Stimulated activated CD8-positive, alpha-beta memory T cell treated with anti-CD3 and anti-CD28 coated beads, Interleukin-7, amount 100 ng/mL, for 1 hour (primary cell): ENCODE measurements around the gene LCLAT1.
"Not testable (repeated sequence)": the region's sequence is repeated elsewhere in the genome, so short reads cannot be mapped to it uniquely, and the experiment has no call there.

Experiments
- DNase-seq, 2 donors: peaks; one replicate each; pipeline ENCODE4 v3.0.0-alpha.2; 2020; ENCODE audit warnings: low read depth in 2 of 2

LCLAT1 gene

DNA sequence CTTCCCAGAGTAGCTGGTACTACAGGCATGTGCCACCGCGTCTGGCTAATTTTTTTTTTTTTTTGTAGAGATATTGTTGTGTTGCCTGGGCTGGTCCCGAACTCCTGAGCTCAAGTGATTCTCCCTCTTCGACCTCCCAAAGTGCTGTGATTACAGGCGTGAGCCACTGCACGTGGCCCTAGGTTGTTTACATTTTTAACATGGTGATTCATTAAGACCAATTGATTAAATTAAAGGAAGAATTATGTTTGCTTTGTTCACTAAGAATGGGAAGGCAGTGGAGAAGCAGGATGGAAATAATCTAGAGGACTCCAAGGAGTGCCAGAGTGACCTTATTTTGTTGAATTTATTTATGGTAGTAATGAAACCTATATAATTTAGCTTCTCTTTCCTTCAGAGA lies 7.5 kb downstream of the LCLAT1 start:
- no peak for DNase-seq

GRCh38 chr2:30455114-30455738 lies 8.2 kb downstream of the LCLAT1 start:
- no peak for DNase-seq

DNA sequence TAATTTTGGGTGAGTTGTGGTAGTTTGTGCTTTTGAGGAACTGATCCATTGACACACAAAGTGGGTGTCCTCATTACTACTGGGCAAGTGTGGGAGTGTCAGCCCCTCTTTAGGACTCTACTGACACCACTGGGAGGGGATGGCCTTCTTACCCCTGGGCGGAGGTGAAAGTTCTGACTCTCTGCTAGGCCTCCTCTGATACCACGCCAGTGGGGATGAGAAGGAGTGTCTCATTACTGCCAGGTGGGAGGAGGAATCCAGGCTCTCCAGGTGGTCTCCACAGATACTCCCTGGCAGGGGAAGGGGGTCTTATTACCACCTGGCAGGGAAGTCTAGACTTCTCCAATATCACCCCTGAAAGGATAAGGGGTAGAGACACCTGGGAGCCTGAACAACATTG lies 9.1 kb downstream of the LCLAT1 start:
- no peak for DNase-seq

DNA sequence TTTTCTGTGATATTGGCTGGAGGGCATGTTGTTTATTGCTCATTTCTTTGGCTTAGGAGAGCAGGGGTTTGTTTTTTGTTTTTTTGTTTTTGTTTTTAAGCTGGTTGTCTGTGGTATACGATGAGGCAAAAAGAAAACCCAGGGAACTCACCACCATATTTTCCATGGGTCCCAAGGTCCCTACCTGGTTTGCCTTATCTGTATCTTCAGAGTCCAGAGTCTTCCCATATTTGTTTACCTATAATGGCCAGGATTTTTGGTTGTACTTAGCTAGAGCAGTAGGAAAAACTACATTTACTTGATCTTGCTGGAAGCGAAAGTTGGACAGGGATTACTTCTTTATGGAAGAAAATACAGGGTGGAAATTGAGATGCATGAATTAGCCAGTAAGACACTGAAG lies 9.5 kb downstream of the LCLAT1 start:
- no peak for DNase-seq

DNA sequence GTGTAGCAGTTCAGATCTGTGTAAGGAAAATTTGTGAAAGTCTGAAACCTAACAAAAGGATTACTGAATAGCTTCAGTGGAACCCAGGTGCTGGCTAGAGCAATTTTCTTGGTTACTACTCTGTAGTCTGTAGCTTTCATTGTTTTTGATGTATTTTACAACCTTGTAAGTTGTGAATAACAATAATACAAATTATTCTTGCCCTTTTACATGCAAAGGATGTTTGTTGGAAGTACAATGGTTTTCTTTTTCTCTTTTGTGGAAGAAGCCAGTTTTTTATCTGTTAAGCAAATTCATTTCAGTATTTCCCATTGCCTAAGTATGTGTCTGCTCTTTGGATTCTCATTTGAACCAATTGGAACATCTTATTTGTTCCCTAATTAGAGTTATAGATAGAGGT lies 10.2 kb downstream of the LCLAT1 start:
- no peak for DNase-seq

DNA sequence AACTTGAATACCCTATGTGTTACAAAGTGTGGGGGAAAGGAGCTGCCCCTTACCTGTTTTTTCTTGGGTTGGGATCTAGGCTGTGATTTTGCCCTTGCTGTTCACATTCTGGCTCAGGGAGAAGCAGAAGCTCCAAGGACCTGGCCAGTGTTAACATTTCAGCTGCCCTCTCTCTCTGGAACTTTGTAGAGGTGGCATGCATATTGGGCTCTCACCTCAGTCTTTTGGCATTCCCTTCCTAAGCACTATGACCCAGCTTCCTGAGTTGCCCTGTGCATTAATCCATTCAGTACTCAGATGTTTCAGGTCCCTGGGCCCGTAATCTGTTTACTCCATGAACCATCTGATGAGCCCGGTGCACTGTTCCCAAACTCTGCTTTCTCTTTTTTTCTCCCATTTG lies 12.1 kb downstream of the LCLAT1 start:
- DNase-seq, result no peak

GRCh38 chr2:30462131-30462857 lies 15.2 kb downstream of the LCLAT1 start:
- no peak for DNase-seq

DNA sequence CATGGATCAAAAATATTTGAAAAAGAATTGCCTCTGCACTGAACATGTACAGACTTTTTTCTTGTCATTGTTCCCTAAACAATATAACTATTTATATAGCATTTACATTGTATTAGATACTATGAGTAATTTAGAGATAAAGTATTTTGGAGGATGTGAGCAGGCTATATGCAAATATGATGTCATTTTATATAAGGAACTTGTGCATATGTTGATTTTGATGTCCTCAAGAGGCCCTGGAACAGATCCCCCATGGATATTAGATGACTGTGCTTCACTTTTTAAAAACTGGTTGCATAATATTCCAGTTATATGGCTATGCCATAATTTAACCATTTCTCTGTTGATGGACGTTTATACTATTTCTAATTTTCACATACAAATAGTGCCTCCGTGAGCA lies 16.5 kb downstream of the LCLAT1 start:
- no peak for DNase-seq

DNA sequence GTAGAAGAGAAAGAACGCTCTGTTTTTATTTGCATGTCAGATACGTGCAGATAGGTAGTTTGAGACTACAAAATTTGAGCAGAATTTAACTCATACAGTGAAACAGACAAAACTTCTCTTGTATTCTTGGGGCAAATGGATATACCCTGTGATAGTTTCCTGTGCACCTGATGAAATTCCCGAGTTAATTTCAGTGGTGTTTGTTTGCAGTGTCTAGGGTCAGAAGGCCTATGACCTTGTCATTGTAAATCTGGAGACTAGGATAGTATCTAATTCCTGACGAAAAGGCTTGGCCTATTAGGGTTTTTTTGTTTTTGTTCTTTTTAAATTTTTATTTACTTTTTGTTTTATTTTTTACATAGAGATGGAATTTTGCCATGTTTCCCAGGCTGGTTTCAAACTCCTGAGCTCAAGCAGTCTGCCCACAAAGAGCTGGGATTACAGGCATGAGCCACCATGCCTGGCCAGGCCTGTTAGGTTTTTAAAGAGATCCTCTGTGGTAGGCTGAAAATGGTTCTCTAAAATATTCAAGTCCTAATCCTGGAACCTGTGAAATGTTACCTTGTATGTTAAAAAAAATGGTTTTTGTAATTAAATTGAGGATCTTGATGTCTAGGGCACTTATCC lies 17.6 kb downstream of the LCLAT1 start:
- DNase-seq, result no peak

DNA sequence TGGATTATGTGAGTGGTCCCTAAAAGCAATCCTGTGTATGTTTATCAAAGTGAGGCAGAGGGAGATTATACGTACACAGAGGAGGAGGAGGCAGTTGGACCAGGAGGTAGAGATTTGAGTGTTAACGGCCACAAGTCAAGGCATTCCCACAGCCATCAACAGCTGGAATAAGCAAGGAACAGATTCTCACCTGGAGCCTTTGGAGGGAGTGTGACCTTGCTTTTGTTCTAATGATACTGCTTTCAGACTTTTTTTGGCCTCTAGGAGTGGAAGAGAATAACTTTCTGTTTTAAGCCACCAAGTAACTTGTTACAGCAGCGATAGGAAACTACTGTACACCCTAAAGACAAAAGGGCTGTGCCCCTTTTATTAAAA lies 18.1 kb downstream of the LCLAT1 start:
- DNase-seq, result no peak

DNA sequence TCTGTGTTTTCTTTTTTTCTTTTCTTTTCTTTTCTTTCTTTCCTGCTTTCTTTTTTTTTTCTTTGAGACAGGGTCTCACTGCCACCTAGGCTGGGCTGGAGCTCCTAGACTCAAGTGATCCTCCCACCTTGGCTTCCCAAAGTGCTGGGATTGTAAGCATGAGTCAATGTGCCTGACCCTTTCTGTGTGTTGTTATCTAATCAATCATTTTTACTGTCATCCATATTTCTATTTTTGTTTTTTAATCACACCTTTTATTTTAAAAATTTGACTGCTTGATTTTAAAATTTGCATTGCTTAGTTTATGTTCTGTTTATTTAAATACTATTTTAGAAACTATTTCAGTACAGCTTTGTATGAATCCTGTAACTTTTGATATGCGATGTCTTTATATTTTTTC lies 19.2 kb downstream of the LCLAT1 start:
- no peak for DNase-seq

GRCh38 chr2:30467062-30467826 lies 20.2 kb downstream of the LCLAT1 start:
- DNase-seq, result not testable (repeated sequence)

DNA sequence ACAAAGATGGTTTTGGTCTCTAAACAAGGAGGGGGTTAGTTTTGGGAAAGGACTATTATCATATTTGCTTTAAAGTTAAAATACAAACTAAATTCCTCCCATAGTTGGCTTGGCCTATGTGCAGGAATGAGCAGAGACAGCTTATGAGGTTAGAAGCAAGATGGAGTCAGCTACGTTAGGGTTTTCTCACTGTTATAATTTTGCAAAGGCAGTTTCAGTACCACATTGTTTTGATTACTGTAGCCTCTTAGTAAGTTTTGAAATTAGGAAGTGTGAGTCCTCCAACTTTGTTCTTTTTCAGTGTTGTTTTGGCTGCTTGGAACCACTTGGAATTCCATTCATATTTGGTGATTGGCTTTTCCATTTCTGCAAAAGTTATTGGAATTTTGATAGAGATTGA lies 23.4 kb downstream of the LCLAT1 start:
- no peak for DNase-seq

GRCh38 chr2:30472326-30472725 lies 25.3 kb downstream of the LCLAT1 start:
- no peak for DNase-seq

GRCh38 chr2:30475542-30475941 lies 28.5 kb downstream of the LCLAT1 start:
- no peak for DNase-seq

- no peak for DNase-seq
Measured at GRCh38 chr2:30476636-30477035, 29.6 kb downstream of the LCLAT1 start.

DNA sequence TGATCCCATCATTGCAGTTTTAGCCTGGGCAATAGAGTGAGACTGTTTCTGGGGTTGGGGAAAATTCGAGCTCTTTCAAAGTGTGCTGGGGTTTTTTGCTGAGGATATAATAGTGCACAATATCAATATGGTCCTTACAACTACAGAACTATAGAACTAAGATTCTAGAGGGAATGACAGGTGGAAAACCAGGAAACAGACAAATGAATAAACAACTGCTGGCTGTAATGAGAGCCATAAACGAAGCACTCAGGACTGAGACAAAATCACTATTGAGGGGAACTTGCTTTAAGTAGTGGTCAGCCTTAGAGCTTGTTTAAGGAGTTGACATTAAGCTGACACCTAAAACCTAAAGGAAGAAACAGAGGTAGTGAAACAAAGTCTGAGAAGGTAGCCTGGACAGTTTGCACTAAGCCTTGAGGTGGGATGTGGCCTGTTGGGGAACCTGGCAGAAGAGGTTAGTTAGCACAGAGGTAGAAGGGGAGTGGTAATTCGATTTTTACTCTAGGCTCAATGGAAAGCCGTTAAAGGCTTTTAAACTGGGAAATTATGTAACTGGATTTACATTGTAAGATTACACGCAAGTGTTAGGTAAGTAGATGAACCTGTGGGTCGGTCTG lies 33.8 kb downstream of the LCLAT1 start:
- no peak for DNase-seq

DNA sequence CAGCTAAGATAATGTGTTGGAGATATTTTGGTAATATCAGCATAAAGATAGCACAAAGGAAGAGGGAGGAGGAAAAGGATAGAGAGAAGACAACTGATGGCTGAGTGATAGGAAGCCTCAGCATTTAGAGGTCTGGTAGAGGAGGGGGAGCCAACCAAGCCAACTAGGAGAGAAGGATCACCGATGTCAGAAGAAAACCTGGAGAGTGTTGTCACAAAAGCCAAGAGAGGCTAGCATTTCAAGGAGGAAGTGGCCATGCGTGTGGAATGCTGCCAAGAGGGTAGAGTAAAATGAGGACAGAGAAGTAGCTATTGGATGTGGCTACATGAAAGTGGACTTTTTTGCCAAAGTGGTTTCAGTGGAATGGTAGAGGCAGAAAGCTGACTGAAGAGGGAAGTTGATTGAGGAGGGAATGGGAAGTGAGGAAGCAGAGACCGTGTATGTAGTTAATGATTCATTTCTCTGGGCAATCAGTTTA lies 34.3 kb downstream of the LCLAT1 start:
- DNase-seq, result no peak

DNA sequence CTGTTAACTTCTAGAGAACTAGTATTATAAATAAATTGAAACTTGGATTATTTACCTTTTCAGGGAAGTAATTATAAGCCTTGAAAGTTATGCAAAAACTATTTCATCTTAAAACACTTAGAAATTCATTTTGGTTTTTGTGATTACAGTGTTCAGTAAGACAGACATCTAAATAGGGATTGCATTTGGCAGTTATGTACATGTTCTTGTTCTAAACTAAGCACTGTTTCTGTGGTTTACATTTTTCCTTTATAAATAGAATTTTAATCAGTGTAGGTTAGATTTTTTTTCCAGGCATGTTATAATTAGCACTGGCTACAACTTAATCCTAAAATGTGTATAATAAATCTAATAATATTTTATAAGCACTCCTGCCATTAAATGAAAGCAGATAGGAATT lies 35.0 kb downstream of the LCLAT1 start:
- DNase-seq, result no peak

DNA sequence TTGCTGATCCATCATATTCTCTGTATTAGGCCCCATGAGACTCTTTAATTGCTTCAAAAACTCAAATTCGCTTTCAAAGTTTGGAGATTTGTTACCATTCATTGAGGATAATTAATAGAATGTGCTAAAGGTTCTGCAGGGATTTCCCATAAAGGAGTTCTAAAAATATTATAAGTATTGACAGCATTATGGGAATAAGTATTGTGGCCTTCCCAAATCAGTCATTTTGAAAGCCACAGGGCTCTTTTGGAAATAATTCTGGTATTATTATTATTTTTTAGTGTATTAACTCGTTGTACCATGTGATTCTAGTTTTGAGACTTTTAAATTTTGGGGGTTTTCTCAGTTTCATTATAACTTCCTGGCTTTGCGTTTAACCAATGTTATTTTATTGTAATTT lies 37.1 kb downstream of the LCLAT1 start:
- no peak for DNase-seq

GRCh38 chr2:30484995-30485394 lies 37.9 kb downstream of the LCLAT1 start:
- DNase-seq, result no peak

GRCh38 chr2:30486655-30487054 lies 39.6 kb downstream of the LCLAT1 start:
- DNase-seq, result no peak
